ENCODE results near the gene MPP1. TPM values are rescaled to one million over a fixed set of nuclear protein-coding genes. Genes with fewer than 3 reads are reported as not detected.

Gene MPP1
- total RNA-seq, 4 donors from 2014 or later: 41.8 to 162 (median 45.5) TPM

DNA sequence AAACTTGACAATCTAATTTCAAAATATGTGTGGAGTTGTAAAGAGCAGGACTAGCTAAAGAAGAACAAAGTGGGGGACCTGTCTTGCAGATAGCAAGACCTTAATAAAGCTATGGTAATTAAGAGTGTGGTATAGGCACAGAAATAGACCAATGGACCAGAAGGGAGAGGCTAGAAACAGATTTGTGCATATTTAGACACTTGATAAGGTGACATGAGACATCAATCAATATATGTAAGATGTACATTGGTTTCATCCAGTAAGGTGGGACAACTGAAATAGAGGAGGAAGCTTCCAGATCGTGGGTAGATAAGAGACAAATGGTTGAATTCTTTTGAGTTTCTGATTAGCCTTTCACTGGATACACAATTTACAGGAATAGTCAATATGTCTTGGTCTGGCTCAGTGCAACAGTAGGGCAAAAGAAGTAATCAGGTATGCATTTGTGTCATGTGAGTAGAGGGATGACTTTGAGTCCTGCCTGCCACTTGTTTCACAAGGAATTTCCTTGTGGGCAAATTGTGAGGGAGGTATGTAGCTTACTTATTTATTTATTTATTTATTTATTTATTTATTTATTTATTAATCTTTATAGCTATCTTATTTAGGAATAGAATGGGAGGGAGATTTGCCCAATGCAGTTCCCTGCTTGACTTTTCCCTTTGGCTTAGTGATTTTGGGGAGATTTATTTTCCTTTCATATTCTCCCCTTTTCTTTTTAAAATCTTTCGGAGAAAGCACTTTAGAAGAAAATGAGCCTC, 7.2 kb upstream of the MPP1 start:
- TF ChIP-seq, protein P1, sequence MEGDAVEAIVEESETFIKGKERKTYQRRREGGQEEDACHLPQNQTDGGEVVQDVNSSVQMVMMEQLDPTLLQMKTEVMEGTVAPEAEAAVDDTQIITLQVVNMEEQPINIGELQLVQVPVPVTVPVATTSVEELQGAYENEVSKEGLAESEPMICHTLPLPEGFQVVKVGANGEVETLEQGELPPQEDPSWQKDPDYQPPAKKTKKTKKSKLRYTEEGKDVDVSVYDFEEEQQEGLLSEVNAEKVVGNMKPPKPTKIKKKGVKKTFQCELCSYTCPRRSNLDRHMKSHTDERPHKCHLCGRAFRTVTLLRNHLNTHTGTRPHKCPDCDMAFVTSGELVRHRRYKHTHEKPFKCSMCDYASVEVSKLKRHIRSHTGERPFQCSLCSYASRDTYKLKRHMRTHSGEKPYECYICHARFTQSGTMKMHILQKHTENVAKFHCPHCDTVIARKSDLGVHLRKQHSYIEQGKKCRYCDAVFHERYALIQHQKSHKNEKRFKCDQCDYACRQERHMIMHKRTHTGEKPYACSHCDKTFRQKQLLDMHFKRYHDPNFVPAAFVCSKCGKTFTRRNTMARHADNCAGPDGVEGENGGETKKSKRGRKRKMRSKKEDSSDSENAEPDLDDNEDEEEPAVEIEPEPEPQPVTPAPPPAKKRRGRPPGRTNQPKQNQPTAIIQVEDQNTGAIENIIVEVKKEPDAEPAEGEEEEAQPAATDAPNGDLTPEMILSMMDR (IDR thresholded peaks at IDR 0.05): no peak
- ATAC-seq (ENCODE audit: low FRiP score): no peak
- DNase-seq (ENCODE audit: low spot score): no peak

DNA sequence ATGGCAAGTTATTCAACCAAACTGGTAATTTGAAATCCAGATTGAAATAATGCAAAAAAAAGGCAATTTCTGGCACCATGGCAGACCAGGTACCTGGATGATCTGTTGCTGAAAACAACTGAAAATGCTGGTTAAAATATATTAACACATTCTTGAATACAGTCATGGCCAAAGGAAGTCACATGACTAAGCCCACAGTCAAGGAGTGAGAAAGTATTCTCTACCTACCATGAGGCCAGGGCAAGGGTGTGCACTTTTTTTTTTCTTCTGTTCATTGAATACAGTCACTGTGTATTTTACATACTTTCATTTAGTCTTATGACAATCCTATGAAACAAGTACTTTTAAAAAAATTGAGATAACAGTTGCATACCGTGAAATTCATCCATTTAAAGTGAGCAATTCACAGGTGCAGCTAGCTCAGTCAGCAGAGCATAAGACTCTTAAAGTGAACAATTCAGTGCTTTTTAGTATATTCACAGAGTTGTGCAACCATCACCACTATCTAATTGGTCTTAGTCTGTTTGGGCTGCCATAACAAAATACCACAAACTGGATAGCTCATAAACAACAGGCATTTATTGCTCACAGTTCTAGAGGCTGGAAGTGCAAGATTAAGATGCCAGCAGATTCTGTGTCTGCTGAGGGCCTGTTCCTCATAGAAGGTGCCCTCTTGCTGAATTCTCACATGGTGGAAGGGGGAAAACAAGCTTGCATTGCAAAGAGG, 4.8 kb upstream of the MPP1 start:
- ATAC-seq (ENCODE audit: low FRiP score) (no peak), DNase-seq (ENCODE audit: low spot score) (no peak)
- TF ChIP-seq, protein P1 (IDR thresholded peaks at IDR 0.05): no peak

DNA sequence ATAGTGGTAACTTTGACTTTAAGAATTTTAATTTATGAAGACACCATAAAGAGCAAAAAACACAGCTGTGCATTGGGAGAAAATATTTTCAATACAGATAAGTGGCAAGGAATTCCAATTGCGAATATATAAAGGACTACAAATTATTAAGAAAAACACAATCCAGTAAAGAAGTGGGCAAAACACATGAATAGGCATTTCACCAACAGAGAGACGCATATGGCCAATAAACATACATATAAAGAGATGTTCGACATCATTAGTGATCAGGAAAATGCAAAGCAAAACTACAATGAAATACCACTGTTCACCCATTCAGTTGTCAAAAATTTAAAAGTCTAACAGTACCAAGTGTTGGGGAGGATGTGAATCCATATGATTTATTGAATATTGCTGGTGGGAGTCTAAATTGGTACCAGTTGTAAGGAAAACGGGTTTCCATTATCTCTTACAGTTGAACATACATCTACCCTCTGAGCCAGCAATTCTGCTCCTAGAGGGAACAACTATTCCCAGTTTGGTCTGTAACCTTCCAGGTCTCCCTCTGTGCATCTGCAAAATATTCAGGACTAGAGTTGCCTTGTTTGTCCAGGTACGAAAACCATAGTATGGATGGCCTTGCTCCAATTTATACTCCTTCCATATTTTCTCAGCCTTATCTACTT, 1.7 kb upstream of the MPP1 start:
- DNase-seq (ENCODE audit: low spot score): no peak
- TF ChIP-seq, protein P1 (IDR thresholded peaks at IDR 0.05): no peak
- no peak for ATAC-seq (ENCODE audit: low FRiP score)

DNA sequence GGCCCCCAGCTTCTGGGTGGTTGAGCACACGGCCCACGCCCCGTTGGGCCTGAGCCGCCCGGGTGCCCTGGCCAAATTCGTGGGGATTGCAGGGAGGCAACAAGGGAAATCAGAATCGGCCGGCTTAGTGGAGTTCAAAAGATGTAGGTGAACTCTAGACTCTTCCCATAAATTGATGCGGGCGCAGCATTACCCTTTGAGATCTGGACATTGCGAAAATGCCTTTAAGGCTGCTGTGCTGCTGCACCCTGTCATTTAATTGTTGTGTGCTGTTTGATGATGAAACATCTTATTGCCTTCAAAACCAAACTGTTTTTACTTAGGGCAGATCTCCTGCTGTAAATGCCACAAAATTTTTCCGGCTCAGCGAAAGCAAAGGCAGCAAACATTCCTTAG, 409 bp upstream of the MPP1 start:
- TF ChIP-seq, protein P1 (IDR thresholded peaks at IDR 0.05): no peak
- DNase-seq (ENCODE audit: low spot score): no peak
- ATAC-seq (ENCODE audit: low FRiP score): peak; percentile 42

DNA sequence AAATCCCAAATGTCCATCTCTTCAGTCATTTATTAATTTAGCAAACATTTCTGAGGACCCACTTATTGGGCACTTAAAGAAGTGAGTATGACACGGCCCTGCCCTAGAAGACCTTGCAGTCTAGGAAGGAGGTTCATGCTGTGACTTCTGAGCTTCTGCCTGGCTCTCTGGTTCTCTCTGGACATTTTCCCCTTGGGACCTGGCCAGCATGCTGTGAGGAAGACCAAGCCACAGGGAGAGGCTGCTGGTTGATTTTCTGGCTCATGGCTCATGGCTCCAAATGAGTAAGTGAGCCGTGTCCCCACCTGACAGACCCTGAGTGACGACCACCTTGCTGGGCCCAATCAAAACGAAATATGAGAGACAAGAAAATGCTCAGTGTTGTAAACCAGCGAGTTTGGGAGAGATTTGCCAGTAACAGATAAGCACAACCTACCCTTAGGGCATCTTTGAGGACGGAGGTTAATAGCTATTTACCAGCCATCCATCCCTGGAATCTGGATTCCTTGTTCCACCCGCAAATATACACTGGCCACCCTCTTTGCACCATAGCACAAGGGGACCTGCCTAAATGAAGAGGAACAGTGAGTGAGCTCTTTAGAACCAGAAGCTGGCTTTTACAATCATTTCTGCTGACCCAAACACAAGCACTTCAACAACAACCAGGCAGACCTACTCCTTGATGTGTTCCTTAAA, 876 bp downstream of the MPP1 start:
- TF ChIP-seq, protein P1 (IDR thresholded peaks at IDR 0.05): no peak
- peak; percentile 4 for ATAC-seq (ENCODE audit: low FRiP score)
- no peak for DNase-seq (ENCODE audit: low spot score)

DNA sequence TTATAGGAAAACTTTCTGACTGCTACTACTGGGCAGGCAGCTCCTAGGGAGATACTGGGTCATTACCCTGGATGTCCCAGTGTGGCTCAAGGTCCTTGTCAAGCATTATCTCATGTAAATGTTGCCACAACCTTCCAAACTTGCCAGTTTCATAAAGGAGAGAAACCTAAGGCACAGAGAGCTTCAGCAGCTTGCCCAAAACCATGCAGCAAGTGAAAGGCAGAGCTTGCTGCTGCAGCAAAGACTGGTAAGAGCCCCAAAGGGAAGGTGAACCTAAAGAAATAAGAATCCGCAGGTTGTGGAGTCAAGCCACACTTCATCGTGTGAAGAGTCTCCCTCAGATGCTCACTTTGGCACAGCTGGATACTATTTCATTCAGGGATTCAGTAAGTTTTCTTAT, 2.3 kb downstream of the MPP1 start:
- TF ChIP-seq, protein P1 (IDR thresholded peaks at IDR 0.05): no peak
- ATAC-seq (ENCODE audit: low FRiP score): no peak
- DNase-seq (ENCODE audit: low spot score): no peak
